ENCODE results near the gene ADGRA1.

ADGRA1 gene

DNA sequence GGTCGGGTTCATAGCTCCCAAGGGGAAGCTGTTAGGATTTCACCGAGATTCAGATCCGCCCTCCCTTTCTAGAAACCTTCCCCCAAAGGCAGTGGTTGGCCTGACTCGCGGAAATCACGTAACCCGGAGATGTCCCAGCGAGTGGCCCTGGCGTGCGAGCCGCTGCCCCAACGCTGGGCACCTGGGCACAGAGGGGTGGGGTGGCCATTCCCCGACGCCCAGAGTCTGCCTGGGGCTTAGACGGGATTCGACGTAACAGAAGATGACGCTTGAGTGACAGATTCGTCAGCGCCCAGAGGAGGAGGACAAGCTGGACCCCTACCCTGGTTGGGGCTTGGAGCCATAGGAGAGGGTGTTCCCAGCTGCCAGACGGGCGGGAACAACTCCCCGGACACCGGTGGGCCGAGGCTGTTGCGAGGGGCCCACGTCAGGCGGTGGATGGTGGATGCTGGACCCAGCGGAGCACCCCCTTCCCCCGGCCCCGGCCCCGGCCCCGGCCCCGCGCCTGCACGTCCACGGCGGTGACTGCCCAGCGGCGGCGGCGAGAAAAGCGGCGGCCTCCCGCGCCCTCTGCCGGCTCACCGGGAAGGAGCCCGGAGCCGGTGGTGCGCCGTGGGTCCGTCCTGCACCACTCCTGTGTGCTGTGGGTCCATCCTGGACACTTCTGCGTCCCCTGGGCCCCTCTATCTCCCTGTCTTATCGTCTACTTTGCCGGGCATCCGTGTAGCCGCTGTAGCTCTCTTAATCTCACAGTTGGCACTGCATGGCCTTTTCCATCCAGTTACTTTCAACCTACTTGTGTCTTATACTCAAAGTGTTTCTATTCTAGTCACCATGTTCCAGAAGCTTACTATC, 36.9 kb downstream of the ADGRA1 start:
- ChIA-PET POLR2A (ENCODE audit: low non-redundant PET) (no interaction called here), CTCF (interaction anchor here (0.6 to 1.8 kb wide), 9 partner anchors 17 to 433 kb away, joined by 3 to 13 read pairs (median 4); no protein-coding TSS in a partner anchor)
- DNase-seq (ENCODE audit: low spot score): peak; percentile 45
- TF ChIP-seq, protein P1, sequence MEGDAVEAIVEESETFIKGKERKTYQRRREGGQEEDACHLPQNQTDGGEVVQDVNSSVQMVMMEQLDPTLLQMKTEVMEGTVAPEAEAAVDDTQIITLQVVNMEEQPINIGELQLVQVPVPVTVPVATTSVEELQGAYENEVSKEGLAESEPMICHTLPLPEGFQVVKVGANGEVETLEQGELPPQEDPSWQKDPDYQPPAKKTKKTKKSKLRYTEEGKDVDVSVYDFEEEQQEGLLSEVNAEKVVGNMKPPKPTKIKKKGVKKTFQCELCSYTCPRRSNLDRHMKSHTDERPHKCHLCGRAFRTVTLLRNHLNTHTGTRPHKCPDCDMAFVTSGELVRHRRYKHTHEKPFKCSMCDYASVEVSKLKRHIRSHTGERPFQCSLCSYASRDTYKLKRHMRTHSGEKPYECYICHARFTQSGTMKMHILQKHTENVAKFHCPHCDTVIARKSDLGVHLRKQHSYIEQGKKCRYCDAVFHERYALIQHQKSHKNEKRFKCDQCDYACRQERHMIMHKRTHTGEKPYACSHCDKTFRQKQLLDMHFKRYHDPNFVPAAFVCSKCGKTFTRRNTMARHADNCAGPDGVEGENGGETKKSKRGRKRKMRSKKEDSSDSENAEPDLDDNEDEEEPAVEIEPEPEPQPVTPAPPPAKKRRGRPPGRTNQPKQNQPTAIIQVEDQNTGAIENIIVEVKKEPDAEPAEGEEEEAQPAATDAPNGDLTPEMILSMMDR (conservative IDR thresholded peaks at IDR 0.05; ENCODE audit: low read depth): no peak
- no peak overlapping the region for H3K27ac ChIP-seq

DNA sequence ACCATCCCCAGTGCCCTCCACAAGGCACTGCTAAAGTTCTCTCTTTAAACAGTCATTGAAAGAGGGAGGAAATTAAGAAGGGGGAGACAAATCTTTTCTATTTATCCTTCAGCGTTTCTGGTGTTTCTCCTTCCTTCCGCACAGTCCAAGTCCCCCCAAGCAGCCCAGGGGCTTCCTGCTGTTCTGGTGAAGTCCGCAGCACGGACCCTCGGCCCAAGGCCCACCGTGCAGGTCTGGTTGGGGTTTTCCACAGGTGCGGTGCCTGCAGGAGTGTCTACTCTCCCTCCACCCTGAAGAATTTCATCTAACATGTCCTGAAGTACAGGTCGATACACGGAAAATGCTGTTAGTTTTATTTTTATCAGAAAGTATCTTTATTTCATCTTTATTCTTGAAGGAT, 38.2 kb downstream of the ADGRA1 start:
- H3K27ac ChIP-seq: no peak overlapping the region
- DNase-seq (ENCODE audit: low spot score): no peak
- POLR2A ChIA-PET (ENCODE audit: low non-redundant PET): no interaction called here
- TF ChIP-seq, protein P1 (conservative IDR thresholded peaks at IDR 0.05; ENCODE audit: low read depth): no peak
- CTCF ChIA-PET: interaction anchor here (1.8 kb wide), 1 partner anchor 100 kb away, joined by 5 read pairs; no protein-coding TSS in a partner anchor

DNA sequence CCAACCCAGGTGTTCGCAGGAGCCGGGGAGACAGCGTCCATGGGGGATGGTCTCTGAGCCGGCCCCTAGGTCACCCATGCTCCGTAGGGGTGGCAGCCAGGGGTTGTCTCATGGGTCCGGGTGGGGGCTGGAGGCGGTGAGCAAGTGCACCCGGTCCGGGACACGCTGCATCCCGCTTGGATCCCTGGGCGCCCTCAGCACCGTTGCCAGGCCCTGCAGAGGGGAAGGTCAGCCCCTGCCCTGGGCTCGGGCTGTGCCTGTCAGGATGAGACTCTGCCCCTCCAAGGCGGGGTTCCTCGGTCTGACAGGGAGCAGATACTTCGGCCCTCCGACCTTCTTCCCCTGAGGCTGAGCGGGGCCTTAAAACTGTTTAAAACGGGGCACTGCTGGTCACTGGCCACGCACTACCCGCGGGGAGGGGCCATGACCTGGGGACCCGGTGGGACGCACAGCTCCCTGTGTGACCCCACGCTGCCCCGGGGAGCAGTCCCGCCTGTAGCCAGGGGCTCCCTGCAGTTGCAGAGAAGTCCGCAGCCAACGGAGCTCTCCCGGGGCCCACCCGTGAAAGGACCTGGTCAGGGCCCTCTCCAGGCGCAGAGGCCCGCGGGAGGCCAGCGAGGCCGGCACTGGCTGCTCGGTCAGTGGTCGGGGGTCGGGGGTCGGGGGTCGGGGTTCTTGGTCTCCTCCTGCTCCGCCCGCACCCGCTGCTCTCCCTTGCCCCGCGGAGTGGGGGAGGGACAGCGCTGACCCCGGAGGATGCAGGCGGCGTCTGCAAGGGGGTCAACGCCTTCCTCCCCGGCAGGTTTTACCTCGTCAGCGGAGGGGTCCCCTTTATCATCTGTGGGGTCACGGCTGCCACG, 38.9 kb downstream of the ADGRA1 start:
- H3K27ac ChIP-seq: no peak overlapping the region
- ChIA-PET CTCF (no interaction called here), POLR2A (ENCODE audit: low non-redundant PET) (no interaction called here)
- TF ChIP-seq, protein P1 (conservative IDR thresholded peaks at IDR 0.05; ENCODE audit: low read depth): no peak
- no peak for DNase-seq (ENCODE audit: low spot score)

DNA sequence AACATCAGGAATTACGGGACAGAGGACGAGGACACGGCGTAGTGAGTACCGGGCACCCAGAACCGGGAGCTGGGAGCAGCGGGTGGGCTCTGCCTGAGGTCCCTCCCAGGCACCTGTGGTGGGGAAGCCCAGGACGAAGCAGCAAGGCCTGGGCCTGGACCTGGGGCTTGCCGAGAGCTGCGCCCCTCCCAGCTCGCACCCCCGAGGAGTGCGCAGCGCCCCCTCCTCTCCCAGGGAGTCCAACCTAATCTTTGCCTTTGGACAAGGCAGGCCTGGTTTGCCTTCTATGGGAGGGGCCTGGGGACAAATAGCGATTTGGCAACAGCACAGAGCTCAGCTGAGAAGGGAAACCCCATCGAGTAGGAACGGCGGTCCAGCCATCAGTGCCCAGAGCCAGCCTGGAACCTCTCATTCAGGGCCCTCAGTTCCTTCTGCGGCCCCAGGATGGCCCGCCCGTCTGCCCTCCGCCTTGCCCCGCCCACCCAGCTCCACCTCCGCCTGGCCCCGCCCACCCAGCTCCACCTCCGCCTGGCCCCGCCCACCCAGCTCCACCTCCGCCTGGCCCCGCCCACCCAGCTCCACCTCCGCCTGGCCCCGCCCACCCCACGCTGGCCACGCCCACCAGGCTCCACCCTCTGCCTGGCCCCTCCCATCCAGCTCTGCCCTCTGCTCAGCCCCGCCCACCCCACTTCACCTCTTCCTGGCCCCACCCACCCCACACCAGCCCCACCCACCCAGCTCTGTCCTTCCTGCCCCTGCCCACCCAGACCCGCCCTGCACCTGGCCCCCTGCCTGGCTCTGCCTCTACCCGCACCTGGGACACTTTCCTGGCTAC, 39.8 kb downstream of the ADGRA1 start:
- ChIA-PET CTCF (interaction anchor here (0.6 kb wide), 1 partner anchor 223 kb away, joined by 4 read pairs; no protein-coding TSS in a partner anchor), POLR2A (ENCODE audit: low non-redundant PET) (no interaction called here)
- H3K27ac ChIP-seq: no peak overlapping the region
- peak; percentile 75 for DNase-seq (ENCODE audit: low spot score)
- TF ChIP-seq, protein P1 (conservative IDR thresholded peaks at IDR 0.05; ENCODE audit: low read depth): no peak

DNA sequence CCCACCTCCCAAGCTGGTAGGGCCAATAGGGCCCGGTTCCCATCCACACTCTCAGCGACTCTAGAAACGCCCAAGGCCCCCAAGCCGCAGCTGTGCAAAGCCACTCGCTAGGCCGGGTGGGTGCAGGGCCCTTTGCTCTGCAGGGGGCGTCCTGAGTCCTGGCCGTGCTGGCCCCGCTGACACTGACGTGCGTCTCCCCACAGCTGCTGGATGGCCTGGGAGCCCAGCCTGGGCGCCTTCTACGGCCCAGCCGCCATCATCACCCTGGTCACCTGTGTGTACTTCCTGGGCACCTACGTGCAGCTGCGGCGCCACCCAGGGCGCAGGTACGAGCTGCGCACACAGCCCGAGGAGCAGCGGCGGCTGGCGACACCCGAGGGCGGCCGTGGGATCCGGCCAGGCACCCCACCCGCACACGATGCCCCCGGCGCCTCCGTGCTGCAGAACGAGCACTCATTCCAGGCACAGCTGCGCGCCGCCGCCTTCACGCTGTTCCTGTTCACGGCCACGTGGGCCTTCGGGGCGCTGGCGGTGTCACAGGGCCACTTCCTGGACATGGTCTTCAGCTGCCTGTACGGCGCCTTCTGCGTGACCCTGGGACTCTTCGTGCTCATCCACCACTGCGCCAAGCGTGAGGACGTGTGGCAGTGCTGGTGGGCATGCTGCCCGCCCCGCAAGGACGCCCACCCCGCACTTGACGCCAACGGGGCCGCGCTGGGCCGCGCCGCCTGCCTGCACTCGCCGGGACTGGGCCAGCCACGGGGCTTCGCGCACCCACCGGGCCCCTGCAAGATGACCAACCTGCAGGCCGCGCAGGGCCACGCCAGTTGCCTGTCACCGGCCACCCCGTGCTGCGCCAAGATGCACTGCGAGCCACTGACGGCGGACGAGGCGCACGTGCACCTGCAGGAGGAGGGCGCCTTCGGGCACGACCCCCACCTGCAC, 40.7 kb downstream of the ADGRA1 start:
- TF ChIP-seq, protein P1 (conservative IDR thresholded peaks at IDR 0.05; ENCODE audit: low read depth): no peak
- ChIA-PET CTCF (no interaction called here), POLR2A (ENCODE audit: low non-redundant PET) (no interaction called here)
- no peak overlapping the region for H3K27ac ChIP-seq
- no peak for DNase-seq (ENCODE audit: low spot score)
